Stimulated activated CD8-positive, alpha-beta memory T cell treated with anti-CD3 and anti-CD28 coated beads, Interleukin-7, amount 100 ng/mL, for 48 hours (primary cell): ENCODE data around the gene HERC3.

Source experiments
- DNase-seq, 2 donors: peaks; one replicate each; pipeline ENCODE4 v3.0.0-alpha.2; 2020; ENCODE audit warnings: low read depth in 1 of 2; ENCODE audit errors: extremely low read depth in 1 of 2

Gene HERC3

GRCh38 chr4:88591787-88592599 lies at the start of gene HERC3:
HERC3 (plus strand) TSS chr4:88592480; CDS start chr4:88605824, 13,344 bp downstream.
- DNase-seq = peak; percentile 78 to 80

DNA sequence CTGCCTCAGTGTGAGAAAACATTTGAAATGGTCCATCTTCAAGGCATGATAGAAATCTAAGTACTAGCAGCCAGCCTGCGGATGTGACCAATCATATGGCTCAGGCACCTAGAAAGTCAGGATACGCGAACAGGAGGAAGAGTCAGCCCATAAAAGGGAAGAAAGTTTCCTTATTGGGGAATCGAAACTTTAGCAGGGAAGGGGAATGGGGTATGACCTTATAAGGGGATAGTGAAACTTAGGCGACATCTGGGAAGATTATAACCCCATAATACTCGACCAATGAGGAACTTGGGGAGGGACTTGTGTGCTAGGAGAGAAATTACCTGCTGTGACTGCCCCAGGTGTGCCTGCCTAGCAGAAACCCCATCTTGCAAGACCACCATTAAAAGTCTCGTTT lies 42.5 kb upstream of the HERC3 start:
- DNase-seq = no peak

- no peak for DNase-seq
These were observed 24.7 kb upstream of the HERC3 start for GRCh38 chr4:88567591-88567990.

GRCh38 chr4:88570001-88570400 lies 22.3 kb upstream of the HERC3 start:
- DNase-seq = no peak

DNA sequence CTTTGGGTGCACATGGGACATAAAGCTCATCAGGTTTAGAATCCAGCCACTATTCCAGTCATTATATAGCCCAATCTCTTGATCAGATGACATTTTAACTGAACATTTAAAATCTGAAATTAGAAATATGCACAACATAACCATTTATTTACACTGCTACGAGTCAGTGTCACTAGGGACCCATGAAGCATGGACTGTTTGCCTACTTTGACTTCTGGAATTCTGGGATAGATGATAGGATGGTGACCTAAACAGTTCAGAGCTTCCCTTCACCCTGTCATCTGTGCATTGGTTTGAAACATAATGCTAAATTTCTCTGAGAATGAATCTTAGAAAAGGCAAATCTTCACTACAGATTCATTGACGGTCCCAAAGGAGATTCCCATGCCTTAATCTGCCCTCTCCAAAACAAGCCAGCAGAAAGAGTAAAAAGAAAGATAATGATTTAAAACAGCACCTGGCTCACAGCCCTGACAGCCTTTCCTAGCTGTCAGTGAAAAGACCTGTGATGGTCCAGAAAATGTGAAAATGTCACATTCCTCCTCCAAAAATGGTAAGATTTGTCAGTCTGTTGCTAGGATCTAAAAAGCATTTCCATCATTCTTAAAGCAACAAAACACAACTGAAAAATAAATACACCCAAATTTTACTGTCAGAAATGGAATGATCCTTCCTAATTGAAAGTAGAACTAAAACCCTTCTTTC lies 18.9 kb upstream of the HERC3 start:
- DNase-seq = no peak

DNA sequence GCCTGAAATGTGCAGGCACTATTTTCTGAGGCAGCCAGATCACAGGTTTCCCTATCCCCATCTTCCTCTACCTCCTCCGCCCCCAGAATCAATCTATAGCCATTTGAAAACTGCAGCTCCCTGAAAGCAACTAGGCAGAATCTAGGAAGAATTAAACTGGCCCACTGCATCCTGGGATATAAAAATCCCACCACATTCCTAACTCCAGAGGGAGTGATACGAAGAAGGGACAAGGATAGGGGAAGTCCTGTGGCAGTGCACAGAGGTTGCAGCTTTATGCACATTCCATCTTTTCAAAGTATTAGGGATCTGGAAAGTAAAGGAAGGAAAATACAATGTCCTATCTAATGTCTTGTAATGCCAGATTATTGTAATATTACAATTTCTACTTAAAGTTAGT lies 18.3 kb upstream of the HERC3 start:
- no peak for DNase-seq

GRCh38 chr4:88575186-88575585 lies 17.1 kb upstream of the HERC3 start:
- no peak for DNase-seq

GRCh38 chr4:88582493-88582892 lies 9.8 kb upstream of the HERC3 start:
- no peak for DNase-seq

- DNase-seq = no peak
These were observed 8.4 kb upstream of the HERC3 start for GRCh38 chr4:88583631-88584470.

DNA sequence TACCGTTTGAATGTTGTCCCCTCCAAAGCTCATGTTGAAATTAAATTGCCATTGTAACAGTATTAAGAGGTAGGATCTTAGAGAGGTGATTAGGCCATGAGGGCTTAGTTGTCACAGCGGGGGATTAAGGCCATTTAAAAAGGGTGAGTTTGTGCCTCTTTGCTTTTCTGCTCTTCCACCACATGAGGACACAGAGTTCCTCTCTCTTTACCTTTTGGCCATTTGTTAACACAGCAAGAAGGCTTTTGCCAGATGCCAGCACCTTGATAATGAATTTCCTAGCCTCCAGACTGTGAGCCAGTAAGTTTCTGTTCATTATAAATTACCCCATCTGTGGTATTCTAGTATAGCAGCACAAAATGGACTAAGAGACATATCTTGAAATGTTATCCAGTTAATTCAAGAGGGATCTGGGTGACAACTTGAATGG lies 7.8 kb upstream of the HERC3 start:
- DNase-seq = no peak

- no peak for DNase-seq
These were observed 6.4 kb upstream of the HERC3 start for GRCh38 chr4:88585917-88586316.

DNA sequence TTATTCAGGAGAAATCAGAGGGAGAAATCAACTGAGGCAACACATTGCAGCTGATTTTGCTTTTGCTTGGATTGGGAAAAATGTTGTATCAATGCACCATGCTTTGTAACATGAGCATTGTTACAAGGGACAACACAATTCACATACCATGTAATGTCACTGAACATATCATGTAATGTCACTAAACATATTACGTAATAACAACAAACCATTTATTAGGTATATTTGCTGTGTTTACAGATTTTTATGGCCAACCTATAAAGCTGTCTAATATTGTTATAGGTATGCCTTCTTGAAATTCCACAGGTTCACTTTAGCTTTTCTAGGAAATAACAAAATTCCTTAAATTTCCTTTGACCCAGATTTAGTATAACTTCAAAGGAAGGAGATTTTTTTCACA lies 5.0 kb upstream of the HERC3 start:
- DNase-seq = no peak

- peak; percentile 76 to 79 for DNase-seq
These were observed 544 bp downstream of the HERC3 start for GRCh38 chr4:88592600-88593448.

DNA sequence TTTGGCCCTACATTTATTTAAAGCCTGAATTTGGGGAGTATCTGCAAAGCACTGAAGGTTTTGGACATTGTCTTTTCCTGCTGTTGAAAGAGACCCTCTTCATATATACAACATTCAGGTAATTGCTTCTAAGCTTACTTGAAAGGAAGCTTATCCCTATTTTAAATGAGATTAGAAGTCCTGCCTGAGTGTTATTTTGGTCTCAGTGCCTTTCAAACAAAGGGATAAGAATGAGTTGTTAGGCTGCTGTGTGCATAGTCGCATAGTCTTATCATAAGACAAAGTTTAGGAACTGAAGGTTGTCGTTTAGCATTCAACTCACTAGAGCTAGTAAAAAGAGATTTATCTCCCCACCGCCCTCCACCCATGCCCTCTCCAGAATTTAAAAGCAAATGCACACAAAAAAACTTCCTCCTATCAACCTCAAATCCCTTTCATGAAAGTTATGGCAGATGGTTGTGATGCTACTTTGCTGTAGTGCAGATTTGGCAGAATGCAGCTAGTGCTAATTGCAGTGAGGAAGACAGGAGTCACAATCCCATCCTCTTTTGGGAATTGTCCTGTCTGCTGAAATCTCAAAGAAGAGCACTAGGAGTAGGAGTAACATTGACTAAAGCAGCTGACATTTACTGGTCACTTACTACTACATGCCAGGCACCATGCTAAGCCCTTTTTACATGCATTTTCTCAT lies 5.8 kb downstream of the HERC3 start:
- no peak for DNase-seq

DNA sequence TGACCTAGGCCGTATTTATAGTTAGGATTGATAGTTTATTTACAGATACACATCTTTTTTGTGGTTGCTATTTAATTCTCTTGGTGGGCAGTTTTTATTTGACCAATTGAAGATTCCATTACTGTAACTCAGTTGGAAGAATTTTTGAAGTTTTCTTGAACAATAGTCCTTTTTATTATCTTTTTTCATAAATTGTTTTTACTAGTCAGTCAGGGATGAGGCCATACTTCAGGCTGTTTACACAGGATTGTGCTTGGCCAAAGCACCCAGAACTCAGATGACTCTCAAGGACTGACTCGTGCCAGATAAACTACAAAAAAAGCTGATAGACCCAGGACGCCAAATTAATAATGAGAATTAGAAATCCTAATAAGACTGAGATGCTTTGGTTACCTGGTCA lies 7.0 kb downstream of the HERC3 start:
- DNase-seq = no peak

DNA sequence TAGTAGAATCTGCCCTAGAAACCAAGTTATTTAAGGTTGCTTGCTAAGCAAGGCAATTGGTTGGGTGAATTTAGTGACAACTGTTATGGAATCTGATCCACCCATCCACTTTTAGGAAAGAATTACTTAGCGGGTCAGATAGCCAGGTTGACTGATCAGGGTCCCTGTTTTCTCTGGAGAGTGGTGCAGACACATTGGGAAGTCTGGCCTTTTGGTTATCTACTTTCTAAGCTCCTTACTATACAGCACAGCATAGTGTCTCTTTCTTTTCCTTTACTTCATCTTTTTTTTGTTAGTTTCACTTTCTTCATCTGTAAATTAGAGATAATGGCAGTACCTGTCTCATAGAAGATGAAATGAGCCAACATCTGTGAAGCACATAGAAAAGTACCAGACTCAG lies 7.4 kb downstream of the HERC3 start:
- no peak for DNase-seq

- no peak for DNase-seq
These were observed 8.0 kb downstream of the HERC3 start for GRCh38 chr4:88600176-88600838.

GRCh38 chr4:88604978-88605678 lies 12.8 kb downstream of the HERC3 start:
- no peak for DNase-seq

DNA sequence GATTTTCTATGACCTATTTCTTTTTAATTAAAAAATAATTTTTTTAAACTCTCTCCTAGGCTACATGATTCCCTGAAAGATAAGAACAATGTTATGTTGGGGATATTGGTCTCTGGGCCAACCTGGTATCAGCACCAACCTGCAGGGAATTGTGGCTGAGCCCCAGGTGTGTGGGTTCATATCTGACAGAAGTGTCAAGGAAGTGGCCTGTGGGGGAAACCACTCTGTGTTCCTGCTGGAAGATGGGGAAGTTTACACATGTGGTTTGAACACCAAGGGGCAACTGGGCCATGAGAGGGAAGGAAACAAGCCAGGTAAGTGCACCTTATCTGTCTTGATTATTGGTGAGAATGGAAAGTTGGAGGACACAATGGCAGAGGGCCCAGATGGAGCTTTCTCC lies 13.5 kb downstream of the HERC3 start:
- no peak for DNase-seq
